Mesendoderm (in vitro differentiated cells): ENCODE measurements around the gene SLC6A1.
A peak's percentile ranks its signal among the peaks of the same experiment; 100 is the strongest.

Source experiments
- DNase-seq: peaks from one replicate; pipeline ENCODE4 v3.0.0; 2013
- H2AK5ac ChIP-seq: 2 replicates; pipeline ENCODE4 v1.6.1; 2013; ENCODE audit warnings: low read length, inconsistent platforms
- H2BK120ac ChIP-seq: 2 replicates; pipeline ENCODE4 v1.6.1; 2013; ENCODE audit warnings: low read depth, mild to moderate bottlenecking, low read length, moderate library complexity, mixed read lengths
- H2BK15ac ChIP-seq: replicated peaks from 2 replicates; pipeline ENCODE4 v1.6.1; 2013; ENCODE audit warnings: low read depth, mild to moderate bottlenecking, moderate library complexity
- H2BK5ac ChIP-seq: 2 replicates; pipeline ENCODE4 v1.6.1; 2013; ENCODE audit warnings: low read length, inconsistent platforms
- H3K18ac ChIP-seq: 2 replicates; pipeline ENCODE4 v1.6.1; 2013; ENCODE audit warnings: mild to moderate bottlenecking, low read length, mixed read lengths
- H3K23ac ChIP-seq: one replicate; pipeline ENCODE4 v1.6.1; 2013; ENCODE audit warnings: low read length
- H3K27ac ChIP-seq: 2 replicates; pipeline ENCODE4 v1.5.1; 2013; ENCODE audit warnings: low read depth, mild to moderate bottlenecking, inconsistent platforms, low read length, moderate library complexity
- H3K27me3 ChIP-seq: 2 replicates; pipeline ENCODE4 v1.6.1; 2013; ENCODE audit warnings: low read length, control low read depth, mild to moderate bottlenecking, inconsistent platforms; ENCODE audit not compliant: insufficient read depth, poor library complexity
- H3K36me3 ChIP-seq: 2 replicates; pipeline ENCODE4 v1.6.1; 2013; ENCODE audit warnings: low read length, inconsistent platforms; ENCODE audit not compliant: control insufficient read depth, insufficient read depth
- H3K4ac ChIP-seq: one replicate; pipeline ENCODE4 v1.6.1; 2013; ENCODE audit warnings: low read depth, mild to moderate bottlenecking, low read length, moderate library complexity
- H3K4me1 ChIP-seq: 2 replicates; pipeline ENCODE4 v1.6.1; 2013; ENCODE audit warnings: low read depth, low read length, inconsistent platforms; ENCODE audit not compliant: control insufficient read depth
- H3K4me2 ChIP-seq: 2 replicates; pipeline ENCODE4 v1.6.1; 2013; ENCODE audit warnings: low read length
- H3K4me3 ChIP-seq: 2 replicates; pipeline ENCODE4 v1.5.1; 2013; ENCODE audit warnings: mild to moderate bottlenecking, low read length
- H3K56ac ChIP-seq: one replicate; pipeline ENCODE4 v1.6.1; 2013; ENCODE audit warnings: low read length
- H3K79me1 ChIP-seq: 2 replicates; pipeline ENCODE4 v1.6.1; 2013; ENCODE audit warnings: low read length, inconsistent platforms
- H3K79me2 ChIP-seq: 2 replicates; pipeline ENCODE4 v1.6.1; 2013; ENCODE audit warnings: mild to moderate bottlenecking, low read length; ENCODE audit not compliant: control insufficient read depth, insufficient read depth
- H3K9ac ChIP-seq: 2 replicates; pipeline ENCODE4 v1.6.1; 2013; ENCODE audit warnings: low read length, inconsistent platforms
- H4K5ac ChIP-seq: one replicate; pipeline ENCODE4 v1.6.1; 2013; ENCODE audit warnings: low read length
- H4K8ac ChIP-seq: one replicate; pipeline ENCODE4 v1.6.1; 2013; ENCODE audit warnings: low read depth, mild to moderate bottlenecking, control low read depth, low read length, moderate library complexity
- WGBS: extraction: QIAGEN DNeasy Blood & Tissue Kit; methylation state at CpG from one replicate; pipeline ENCODE4 v1.1.7; 2013; ENCODE audit warnings: low lambda C conversion rate, missing lambda C conversion rate; ENCODE audit not compliant: insufficient coverage; ENCODE audit errors: extremely low coverage; 5-methylcytosine and 5-hydroxymethylcytosine counted together

Gene SLC6A1

GRCh38 chr3:10972072-10972782 lies 20.3 kb upstream of the SLC6A1 start:
- Histone ChIP-seq H3K79me1 (no peaks in the 10 kb centered on the region), H2BK15ac (no peak overlapping the region), H3K4me3 (no peak overlapping the region), H3K18ac (no peak overlapping the region), H3K4me1 (no peaks in the 10 kb centered on the region), H3K4ac (no peak overlapping the region), H4K8ac (no peak overlapping the region), H2BK5ac (no peak overlapping the region), H3K4me2 (no peak overlapping the region), H3K9ac (no peak overlapping the region), H3K27ac (no peak overlapping the region), H3K56ac (no peak overlapping the region), H3K27me3 (no peaks in the 10 kb centered on the region), H3K36me3 (no peaks in the 10 kb centered on the region), H3K23ac (peak overlapping the region; percentile 59), H2BK120ac (no peak overlapping the region), H4K5ac (no peak overlapping the region), H2AK5ac (no peak overlapping the region), H3K79me2 (no peaks in the 10 kb centered on the region)
- no CpG with 5 or more reads among the region's 10 CpGs for WGBS
- DNase-seq, result no peak

GRCh38 chr3:10973046-10973595 lies 19.4 kb upstream of the SLC6A1 start:
- no peak overlapping the region for H2BK120ac ChIP-seq
- no peak overlapping the region for H4K8ac ChIP-seq
- no peaks in the 10 kb centered on the region for H3K79me2 ChIP-seq
- no peak overlapping the region for H3K4me3 ChIP-seq
- H3K23ac ChIP-seq, result no peak overlapping the region
- no peaks in the 10 kb centered on the region for H3K36me3 ChIP-seq
- H3K18ac ChIP-seq, result no peak overlapping the region
- no peaks in the 10 kb centered on the region for H3K79me1 ChIP-seq
- no peak overlapping the region for H2BK15ac ChIP-seq
- no CpG with 5 or more reads among the region's 13 CpGs for WGBS
- no peak for DNase-seq
- no peak overlapping the region for H2AK5ac ChIP-seq
- no peaks in the 10 kb centered on the region for H3K27me3 ChIP-seq
- no peak overlapping the region for H2BK5ac ChIP-seq
- no peak overlapping the region for H3K9ac ChIP-seq
- H3K4me2 ChIP-seq, result no peak overlapping the region
- no peak overlapping the region for H4K5ac ChIP-seq
- H3K4me1 ChIP-seq, result peaks cover 3% of the 10 kb centered on the region
- H3K27ac ChIP-seq, result no peak overlapping the region
- H3K56ac ChIP-seq, result no peak overlapping the region
- H3K4ac ChIP-seq, result no peak overlapping the region

- Histone ChIP-seq H4K8ac (no peak overlapping the region), H4K5ac (no peak overlapping the region), H3K56ac (no peak overlapping the region), H2BK5ac (no peak overlapping the region), H3K27me3 (no peaks in the 10 kb centered on the region), H3K4me1 (peaks cover 4% of the 10 kb centered on the region), H3K27ac (no peak overlapping the region), H3K4me3 (no peak overlapping the region), H3K9ac (no peak overlapping the region), H3K79me2 (no peaks in the 10 kb centered on the region), H3K23ac (no peak overlapping the region), H2BK15ac (no peak overlapping the region), H2BK120ac (no peak overlapping the region), H3K18ac (no peak overlapping the region), H3K79me1 (no peaks in the 10 kb centered on the region), H3K4me2 (no peak overlapping the region), H2AK5ac (no peak overlapping the region), H3K4ac (no peak overlapping the region), H3K36me3 (no peaks in the 10 kb centered on the region)
- DNase-seq, result no peak
- WGBS, result no CpG with 5 or more reads among the region's 7 CpGs
Observed at GRCh38 chr3:10974131-10974530, 18.4 kb upstream of the SLC6A1 start.

DNA sequence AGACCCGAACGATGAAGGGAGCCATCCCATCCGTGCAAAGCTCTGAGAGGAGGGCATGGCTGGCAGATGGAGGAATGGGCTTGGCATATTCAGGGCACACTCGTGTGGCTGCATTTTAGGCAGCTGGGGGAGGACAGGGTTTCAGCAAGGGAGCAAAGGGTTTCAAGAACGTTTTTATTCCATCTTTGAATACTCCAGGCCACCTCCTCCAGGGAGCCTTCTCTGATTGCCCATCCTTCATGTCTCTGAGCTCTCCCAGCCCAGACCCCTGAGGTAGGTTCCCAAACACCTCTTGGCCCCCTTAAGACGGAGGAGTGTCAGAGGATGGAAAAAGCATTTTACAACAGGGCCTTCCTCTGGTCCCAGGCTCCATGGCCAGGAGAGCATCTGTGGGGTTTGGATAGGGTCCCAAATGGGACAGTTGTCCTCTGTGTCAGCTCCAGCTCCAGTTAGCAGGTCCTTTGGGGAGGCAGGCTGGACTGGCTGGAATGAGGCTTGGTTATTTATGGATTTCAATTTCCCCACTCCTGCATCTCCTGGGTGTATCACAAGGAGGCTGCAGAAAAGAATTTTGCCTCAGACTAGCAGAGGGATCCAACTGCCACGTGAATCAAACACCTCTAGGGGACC lies 17.7 kb upstream of the SLC6A1 start:
- Histone ChIP-seq H2BK5ac (no peak overlapping the region), H3K4me2 (no peak overlapping the region), H3K9ac (no peak overlapping the region), H3K23ac (no peak overlapping the region), H3K4ac (no peak overlapping the region), H3K27ac (no peak overlapping the region), H4K8ac (no peak overlapping the region), H2BK15ac (no peak overlapping the region), H3K56ac (no peak overlapping the region), H3K4me3 (no peak overlapping the region), H3K18ac (no peak overlapping the region), H2BK120ac (no peak overlapping the region), H3K4me1 (peaks cover 4% of the 10 kb centered on the region), H3K27me3 (no peaks in the 10 kb centered on the region), H3K79me2 (no peaks in the 10 kb centered on the region), H3K36me3 (no peaks in the 10 kb centered on the region), H3K79me1 (no peaks in the 10 kb centered on the region), H4K5ac (no peak overlapping the region), H2AK5ac (no peak overlapping the region)
- DNase-seq, result no peak
- no CpG with 5 or more reads among the region's 7 CpGs for WGBS

DNA sequence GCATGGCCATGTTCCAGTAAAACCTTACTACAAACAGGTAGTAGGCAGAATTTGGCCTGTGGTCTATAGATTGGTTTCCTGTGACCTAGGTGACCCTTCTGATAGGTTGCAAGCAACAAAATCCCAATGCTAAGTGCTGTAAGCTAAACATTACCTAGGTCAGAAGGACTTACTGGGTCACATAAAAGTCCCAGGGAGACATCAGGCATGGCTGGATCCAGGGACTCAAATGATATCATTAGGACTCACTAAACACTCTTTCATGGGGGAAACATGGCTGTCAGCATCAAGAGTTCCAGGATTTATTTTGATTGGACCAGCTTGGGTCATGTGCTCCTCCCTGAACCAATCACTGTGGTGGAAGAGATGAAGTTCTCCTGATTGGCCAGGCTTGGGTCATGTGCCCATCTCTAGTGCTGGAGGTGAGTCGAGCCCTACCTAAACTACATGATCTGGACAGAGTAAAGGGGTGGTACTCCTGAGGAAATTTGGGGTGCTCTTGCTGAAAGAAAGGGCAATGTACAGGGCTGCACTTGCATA lies 16.8 kb upstream of the SLC6A1 start:
- no peak for DNase-seq
- WGBS, result no CpG with 5 or more reads among the region's 1 CpG
- Histone ChIP-seq H3K4ac (no peak overlapping the region), H3K79me1 (no peaks in the 10 kb centered on the region), H3K18ac (no peak overlapping the region), H3K4me1 (peaks cover 4% of the 10 kb centered on the region), H3K27ac (no peak overlapping the region), H3K23ac (no peak overlapping the region), H4K8ac (no peak overlapping the region), H3K9ac (no peak overlapping the region), H2BK120ac (no peak overlapping the region), H3K36me3 (no peaks in the 10 kb centered on the region), H3K4me3 (no peak overlapping the region), H2BK5ac (no peak overlapping the region), H4K5ac (no peak overlapping the region), H3K56ac (no peak overlapping the region), H3K27me3 (no peaks in the 10 kb centered on the region), H3K79me2 (no peaks in the 10 kb centered on the region), H2AK5ac (no peak overlapping the region), H3K4me2 (no peak overlapping the region), H2BK15ac (no peak overlapping the region)
